Endothelial cell of umbilical vein (primary cell): Measurements from ENCODE around the gene SLC16A4.

Experiments
- EZH2 ChIP-seq: IDR thresholded peaks from 2 replicates; pipeline ENCODE4 v1.6.1; 2012; ENCODE audit warnings: borderline replicate concordance, low read depth, mild to moderate bottlenecking, moderate library complexity, low read length, inconsistent platforms; ENCODE audit not compliant: severe bottlenecking
- FOS ChIP-seq: IDR thresholded peaks from 2 replicates; pipeline ENCODE4 v1.6.1; 2011; ENCODE audit warnings: mild to moderate bottlenecking, low read length, moderate library complexity, borderline replicate concordance; ENCODE audit not compliant: insufficient read depth
- GATA2 ChIP-seq: IDR thresholded peaks from 2 replicates; pipeline ENCODE4 v1.7.0; 2011; ENCODE audit warnings: low read depth, mild to moderate bottlenecking, moderate library complexity, mixed read lengths, low read length; ENCODE audit not compliant: insufficient read length, insufficient read depth
- JUN ChIP-seq: IDR thresholded peaks from 2 replicates; pipeline ENCODE4 v1.6.1; 2011; ENCODE audit warnings: borderline replicate concordance, low read depth; ENCODE audit not compliant: insufficient read length, insufficient read depth
- MYC ChIP-seq: IDR thresholded peaks from one replicate; pipeline ENCODE4 v1.6.1; 2011; ENCODE audit warnings: mild to moderate bottlenecking, low read depth, low read length
- POLR2A ChIP-seq: IDR thresholded peaks from 2 replicates; pipeline ENCODE4 v1.6.1; 2012; ENCODE audit warnings: low read depth, mild to moderate bottlenecking, control low read depth, low read length
- POLR2AphosphoS5 ChIP-seq: IDR thresholded peaks from 2 replicates; pipeline ENCODE4 v1.6.1; 2012; ENCODE audit warnings: low read depth, mild to moderate bottlenecking, control low read depth, low read length, moderate library complexity; ENCODE audit not compliant: insufficient read depth
- TF ChIP-seq, protein P1 (sequence below), 2 donors: IDR thresholded peaks; 1 replicate in 1 of 2; 2 replicates in 1 of 2; pipeline ENCODE4 v1.5.1; 2011; ENCODE audit warnings: low read length in 2 of 2, mild to moderate bottlenecking in 2 of 2, moderate library complexity in 2 of 2, control low read depth in 1 of 2, inconsistent platforms in 1 of 2, low read depth in 1 of 2; ENCODE audit not compliant: insufficient read depth in 1 of 2; ENCODE audit errors: extremely low read depth in 1 of 2
- TF ChIP-seq, protein P2 (sequence below): IDR thresholded peaks from 2 replicates; pipeline ENCODE4 v1.6.1; 2011; ENCODE audit not compliant: insufficient read depth, insufficient read length

DNA sequence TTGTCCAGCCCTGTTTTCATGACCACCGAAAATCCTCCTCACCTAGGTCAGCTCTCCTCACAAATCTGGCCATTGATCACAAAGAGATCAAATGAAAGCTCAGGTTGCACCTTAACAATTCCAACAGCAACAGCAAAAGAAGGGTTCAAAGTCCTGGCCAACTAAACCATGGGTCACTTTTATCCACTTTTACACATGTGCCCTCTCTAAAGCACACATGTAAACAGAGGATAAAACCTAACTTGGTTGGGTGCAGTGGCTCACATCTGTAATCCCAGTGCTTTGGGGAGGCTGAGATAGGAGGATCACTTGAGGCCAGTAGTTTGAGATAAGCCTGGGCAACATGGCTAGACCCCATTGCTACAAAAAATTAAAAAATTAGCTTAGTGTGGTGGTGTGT, 55.6 kb downstream of the SLC16A4 start:
- TF ChIP-seq JUN (no peak), POLR2A (no peak), EZH2 (no peak), POLR2AphosphoS5 (no peak), GATA2 (no peak), MYC (no peak), FOS (no peak)
- TF ChIP-seq, protein P1, sequence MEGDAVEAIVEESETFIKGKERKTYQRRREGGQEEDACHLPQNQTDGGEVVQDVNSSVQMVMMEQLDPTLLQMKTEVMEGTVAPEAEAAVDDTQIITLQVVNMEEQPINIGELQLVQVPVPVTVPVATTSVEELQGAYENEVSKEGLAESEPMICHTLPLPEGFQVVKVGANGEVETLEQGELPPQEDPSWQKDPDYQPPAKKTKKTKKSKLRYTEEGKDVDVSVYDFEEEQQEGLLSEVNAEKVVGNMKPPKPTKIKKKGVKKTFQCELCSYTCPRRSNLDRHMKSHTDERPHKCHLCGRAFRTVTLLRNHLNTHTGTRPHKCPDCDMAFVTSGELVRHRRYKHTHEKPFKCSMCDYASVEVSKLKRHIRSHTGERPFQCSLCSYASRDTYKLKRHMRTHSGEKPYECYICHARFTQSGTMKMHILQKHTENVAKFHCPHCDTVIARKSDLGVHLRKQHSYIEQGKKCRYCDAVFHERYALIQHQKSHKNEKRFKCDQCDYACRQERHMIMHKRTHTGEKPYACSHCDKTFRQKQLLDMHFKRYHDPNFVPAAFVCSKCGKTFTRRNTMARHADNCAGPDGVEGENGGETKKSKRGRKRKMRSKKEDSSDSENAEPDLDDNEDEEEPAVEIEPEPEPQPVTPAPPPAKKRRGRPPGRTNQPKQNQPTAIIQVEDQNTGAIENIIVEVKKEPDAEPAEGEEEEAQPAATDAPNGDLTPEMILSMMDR (IDR thresholded peaks at IDR 0.05; ENCODE audit: extremely low read depth in 1 of 2, insufficient read depth in 1 of 2, low read depth in 1 of 2, low read length in 2 of 2), result no peak
- TF ChIP-seq, protein P2, sequence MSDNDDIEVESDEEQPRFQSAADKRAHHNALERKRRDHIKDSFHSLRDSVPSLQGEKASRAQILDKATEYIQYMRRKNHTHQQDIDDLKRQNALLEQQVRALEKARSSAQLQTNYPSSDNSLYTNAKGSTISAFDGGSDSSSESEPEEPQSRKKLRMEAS, result no peak
